ENCODE measurements around the gene NAA15. TPM values are rescaled to one million over a fixed set of nuclear protein-coding genes. Genes with fewer than 3 reads are reported as not detected.

Gene NAA15
- total RNA-seq, 2 experiments from 2014 or later: 91.2 to 95.8 TPM

DNA sequence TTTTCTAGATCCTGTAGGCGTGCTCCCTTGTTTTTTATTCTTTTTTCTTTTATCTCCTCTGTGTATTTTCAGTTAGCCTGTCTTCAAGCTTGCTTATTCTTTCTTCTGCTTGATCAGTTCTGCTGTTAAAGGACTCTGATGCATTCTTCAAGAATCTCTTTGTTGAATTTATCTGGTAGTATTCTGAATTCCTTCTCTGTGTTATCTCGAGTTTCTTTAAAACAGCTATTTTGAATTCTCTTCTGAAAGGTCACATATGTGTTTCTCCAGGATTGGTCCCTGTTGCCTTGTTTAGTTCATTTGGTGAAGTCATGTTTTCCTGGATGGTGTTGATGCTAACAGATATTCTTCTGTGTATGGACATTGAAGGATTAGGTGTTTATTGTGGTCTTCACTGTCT lies 167.9 kb downstream of the NAA15 start:
- H3K9me3 Mint-ChIP-seq: peaks cover 27% of the 10 kb centered on the region

More for the DNA sequence above, 167.9 kb downstream of the NAA15 start:
- no peak overlapping the region for H3K4me3 Mint-ChIP-seq
- ChIA-PET CTCF (interaction anchor here (0.7 kb wide), 1 partner anchor 439 kb away, joined by 3 read pairs; no protein-coding TSS in a partner anchor), POLR2A (no interaction called here)
- no peaks in the 10 kb centered on the region for H3K27me3 Mint-ChIP-seq
- H3K4me1 Mint-ChIP-seq (ENCODE audit: low read depth): peaks cover 7% of the 10 kb centered on the region
- H3K36me3 Mint-ChIP-seq: peaks cover 27% of the 10 kb centered on the region
- H3K27ac Mint-ChIP-seq: no peak overlapping the region
- DNase-seq: no peak
- intact Hi-C loops (cut with micrococcal nuclease): no loop called here

Other genes starting within 250 kb of the NAA15 start
- 10 to 100 TPM; 24.2 to 29.7 TPM for gene ELF2, start 124.3 kb upstream of the NAA15 start, total RNA-seq
- under 1 TPM in 1 of 2 experiments, not detected in 1; 0.22 TPM for gene MGARP, start 21.3 kb upstream of the NAA15 start, total RNA-seq
- gene NDUFC1, start 972 bp downstream of the NAA15 start, total RNA-seq: 10 to 100 TPM; 51.2 to 52.4 TPM
- gene RAB33B, start 152.6 kb downstream of the NAA15 start, total RNA-seq: 1 to 10 TPM; 5.5 to 5.7 TPM

Data from activated CD4-positive, alpha-beta memory T cell treated with anti-CD3 and anti-CD28 coated beads for 36 hours (primary cell).